Loucy (cell line): ENCODE results near the gene IL18BP.

ENCODE experiments used
- EZH2phosphoT487 ChIP-seq: fragments of 200-600 bp; IDR thresholded peaks from 2 replicates; pipeline ENCODE4 v1.6.1; 2018; ENCODE audit warnings: antibody characterized with exemption, mild to moderate bottlenecking, moderate library complexity, borderline replicate concordance
- TF ChIP-seq, protein P1 (sequence below): fragments of 200-600 bp; sonication (generic); conservative IDR thresholded peaks from 2 replicates; pipeline ENCODE4 v1.5.1; 2014; ENCODE audit warnings: mild to moderate bottlenecking, antibody characterized with exemption, low read length

DNA sequence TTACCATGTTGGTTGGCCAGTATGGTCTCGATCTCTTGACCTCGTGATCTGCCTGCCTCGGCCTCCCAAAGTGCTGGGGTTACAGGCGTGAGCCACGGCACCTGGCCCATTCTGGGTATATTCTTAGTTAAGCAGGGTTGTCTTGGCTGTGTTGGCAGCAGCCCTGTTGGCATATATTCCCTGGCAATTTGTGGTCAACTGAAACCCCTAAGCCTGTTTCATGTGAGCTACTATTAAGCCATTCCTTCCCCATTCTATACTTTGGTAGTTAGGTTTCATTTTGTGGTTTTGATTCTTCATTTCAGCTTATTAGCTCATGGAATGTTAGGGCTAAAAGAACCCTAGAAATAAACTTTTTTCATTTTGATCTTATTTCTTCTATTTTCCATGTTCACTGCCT is 22.2 kb upstream of the IL18BP start:
- TF ChIP-seq, protein P1, sequence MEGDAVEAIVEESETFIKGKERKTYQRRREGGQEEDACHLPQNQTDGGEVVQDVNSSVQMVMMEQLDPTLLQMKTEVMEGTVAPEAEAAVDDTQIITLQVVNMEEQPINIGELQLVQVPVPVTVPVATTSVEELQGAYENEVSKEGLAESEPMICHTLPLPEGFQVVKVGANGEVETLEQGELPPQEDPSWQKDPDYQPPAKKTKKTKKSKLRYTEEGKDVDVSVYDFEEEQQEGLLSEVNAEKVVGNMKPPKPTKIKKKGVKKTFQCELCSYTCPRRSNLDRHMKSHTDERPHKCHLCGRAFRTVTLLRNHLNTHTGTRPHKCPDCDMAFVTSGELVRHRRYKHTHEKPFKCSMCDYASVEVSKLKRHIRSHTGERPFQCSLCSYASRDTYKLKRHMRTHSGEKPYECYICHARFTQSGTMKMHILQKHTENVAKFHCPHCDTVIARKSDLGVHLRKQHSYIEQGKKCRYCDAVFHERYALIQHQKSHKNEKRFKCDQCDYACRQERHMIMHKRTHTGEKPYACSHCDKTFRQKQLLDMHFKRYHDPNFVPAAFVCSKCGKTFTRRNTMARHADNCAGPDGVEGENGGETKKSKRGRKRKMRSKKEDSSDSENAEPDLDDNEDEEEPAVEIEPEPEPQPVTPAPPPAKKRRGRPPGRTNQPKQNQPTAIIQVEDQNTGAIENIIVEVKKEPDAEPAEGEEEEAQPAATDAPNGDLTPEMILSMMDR: no peak
- TF ChIP-seq EZH2phosphoT487: no peak
